ENCODE results near the gene ZNF573. TPM values are rescaled to one million over a fixed set of nuclear protein-coding genes. Genes with fewer than 3 reads are reported as not detected.

The ZNF573 gene
- total RNA-seq, 4 donors from 2014 or later = 5.8 to 12.1 (median 7.6) TPM

DNA sequence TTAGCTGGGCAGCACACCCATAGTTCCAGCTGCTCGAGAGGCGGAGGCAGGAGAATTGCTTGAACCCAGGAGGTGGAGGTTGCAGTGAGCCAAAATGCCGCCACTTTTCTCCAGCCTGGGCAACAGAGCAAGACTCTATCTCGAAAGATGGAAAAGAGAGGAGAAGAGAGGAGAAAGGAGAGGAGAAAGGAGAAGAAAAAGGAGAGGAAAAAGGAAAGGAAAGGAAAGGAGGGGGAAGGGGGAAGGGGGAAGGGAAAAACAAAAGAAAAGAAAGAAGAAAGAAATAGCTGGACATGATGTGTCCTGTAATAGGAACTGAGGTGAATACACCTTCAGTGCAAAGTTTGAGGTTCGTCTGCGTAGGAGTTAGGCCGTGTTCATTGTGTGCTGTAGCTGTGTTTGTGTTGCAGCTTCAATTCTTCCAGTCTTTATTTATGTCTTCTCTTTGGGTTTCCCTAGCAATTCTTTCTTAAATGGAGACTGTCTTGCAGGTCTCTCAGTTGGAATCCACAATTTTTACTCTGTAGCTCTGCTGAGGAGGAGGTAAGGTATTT lies 73.3 kb downstream of the ZNF573 start:
- Histone ChIP-seq H3K27ac (replicated peaks in 1 of 4) (no peak overlapping the region), H3K4me3 (no peak overlapping the region), H3K36me3 (peaks cover 36 to 86% (median 49%) of the 10 kb centered on the region in 4 donors), H3K4me1 (no peaks in the 10 kb centered on the region), H3K27me3 (no peaks in the 10 kb centered on the region), H3K9me3 (no peaks in the 10 kb centered on the region)
- intact Hi-C loops (cut with DNase I) = no loop called here
- TF ChIP-seq POLR2AphosphoS5 (IDR thresholded peaks at IDR 0.05) (no peak), EP300 (IDR thresholded peaks at IDR 0.05) (no peak), POLR2A (IDR thresholded peaks at IDR 0.05; ENCODE audit: low read depth) (no peak)
- TF ChIP-seq, protein P1, sequence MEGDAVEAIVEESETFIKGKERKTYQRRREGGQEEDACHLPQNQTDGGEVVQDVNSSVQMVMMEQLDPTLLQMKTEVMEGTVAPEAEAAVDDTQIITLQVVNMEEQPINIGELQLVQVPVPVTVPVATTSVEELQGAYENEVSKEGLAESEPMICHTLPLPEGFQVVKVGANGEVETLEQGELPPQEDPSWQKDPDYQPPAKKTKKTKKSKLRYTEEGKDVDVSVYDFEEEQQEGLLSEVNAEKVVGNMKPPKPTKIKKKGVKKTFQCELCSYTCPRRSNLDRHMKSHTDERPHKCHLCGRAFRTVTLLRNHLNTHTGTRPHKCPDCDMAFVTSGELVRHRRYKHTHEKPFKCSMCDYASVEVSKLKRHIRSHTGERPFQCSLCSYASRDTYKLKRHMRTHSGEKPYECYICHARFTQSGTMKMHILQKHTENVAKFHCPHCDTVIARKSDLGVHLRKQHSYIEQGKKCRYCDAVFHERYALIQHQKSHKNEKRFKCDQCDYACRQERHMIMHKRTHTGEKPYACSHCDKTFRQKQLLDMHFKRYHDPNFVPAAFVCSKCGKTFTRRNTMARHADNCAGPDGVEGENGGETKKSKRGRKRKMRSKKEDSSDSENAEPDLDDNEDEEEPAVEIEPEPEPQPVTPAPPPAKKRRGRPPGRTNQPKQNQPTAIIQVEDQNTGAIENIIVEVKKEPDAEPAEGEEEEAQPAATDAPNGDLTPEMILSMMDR (IDR thresholded peaks at IDR 0.05) = no peak
- WGBS = 88% methylated on average over 7 of the region's 7 CpGs
- DNase-seq (ENCODE audit: extremely low spot score) = no peak

DNA sequence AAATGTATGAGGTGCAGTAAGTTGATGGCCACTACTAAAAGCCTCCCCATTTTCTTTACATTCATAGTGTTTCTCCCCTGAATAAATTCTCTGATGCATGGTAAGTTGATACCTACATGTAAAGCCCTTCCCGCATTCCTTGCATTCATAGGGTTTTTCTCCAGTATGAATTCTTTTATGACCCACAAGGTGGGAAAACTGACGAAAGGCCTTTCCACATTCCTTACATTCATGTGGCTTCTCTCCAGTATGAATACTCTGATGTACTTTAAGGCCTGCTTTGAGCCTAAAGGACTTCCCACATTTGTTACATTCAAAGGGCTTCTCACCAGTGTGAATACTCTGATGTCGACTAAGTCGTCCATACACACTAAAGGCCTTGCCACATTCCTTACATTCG lies 80.3 kb downstream of the ZNF573 start:
- no peaks in the 10 kb centered on the region for H3K27me3 ChIP-seq
- TF ChIP-seq, protein P1 (IDR thresholded peaks at IDR 0.05) = no peak
- TF ChIP-seq POLR2A (IDR thresholded peaks at IDR 0.05; ENCODE audit: low read depth) (no peak), POLR2AphosphoS5 (IDR thresholded peaks at IDR 0.05) (no peak), EP300 (IDR thresholded peaks at IDR 0.05) (no peak)
- intact Hi-C loops (cut with DNase I) = no loop called here
- peaks cover 0 to 15% (median 0%) of the 10 kb centered on the region in 4 donors for H3K9me3 ChIP-seq
- no peak for DNase-seq (ENCODE audit: extremely low spot score)
- no peaks in the 10 kb centered on the region for H3K4me1 ChIP-seq
- 93% methylated on average over 5 of the region's 5 CpGs for WGBS
- no peak overlapping the region for H3K4me3 ChIP-seq
- peaks cover 30 to 61% (median 39%) of the 10 kb centered on the region in 4 donors for H3K36me3 ChIP-seq
- H3K27ac ChIP-seq (replicated peaks in 1 of 4) = no peak overlapping the region

DNA sequence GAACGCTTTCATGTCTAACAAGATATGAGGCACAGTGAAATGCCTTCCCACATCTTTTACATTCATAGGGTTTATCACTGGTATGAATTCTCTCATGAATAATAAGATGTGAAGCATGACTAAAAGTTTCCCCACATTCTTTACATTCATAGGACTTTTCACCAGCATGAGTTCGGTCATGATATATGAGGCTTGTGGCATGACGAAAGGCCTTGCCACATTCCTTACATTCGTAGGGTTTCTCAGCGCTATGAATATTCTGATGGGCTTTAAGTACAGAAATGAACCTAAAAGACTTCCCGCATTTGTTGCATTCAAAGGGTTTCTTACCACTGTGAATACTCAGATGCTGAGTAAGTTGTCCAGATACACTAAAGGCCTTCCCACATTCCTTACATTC lies 81.2 kb downstream of the ZNF573 start:
- peaks cover 22 to 52% (median 36%) of the 10 kb centered on the region in 4 donors for H3K36me3 ChIP-seq

DNA sequence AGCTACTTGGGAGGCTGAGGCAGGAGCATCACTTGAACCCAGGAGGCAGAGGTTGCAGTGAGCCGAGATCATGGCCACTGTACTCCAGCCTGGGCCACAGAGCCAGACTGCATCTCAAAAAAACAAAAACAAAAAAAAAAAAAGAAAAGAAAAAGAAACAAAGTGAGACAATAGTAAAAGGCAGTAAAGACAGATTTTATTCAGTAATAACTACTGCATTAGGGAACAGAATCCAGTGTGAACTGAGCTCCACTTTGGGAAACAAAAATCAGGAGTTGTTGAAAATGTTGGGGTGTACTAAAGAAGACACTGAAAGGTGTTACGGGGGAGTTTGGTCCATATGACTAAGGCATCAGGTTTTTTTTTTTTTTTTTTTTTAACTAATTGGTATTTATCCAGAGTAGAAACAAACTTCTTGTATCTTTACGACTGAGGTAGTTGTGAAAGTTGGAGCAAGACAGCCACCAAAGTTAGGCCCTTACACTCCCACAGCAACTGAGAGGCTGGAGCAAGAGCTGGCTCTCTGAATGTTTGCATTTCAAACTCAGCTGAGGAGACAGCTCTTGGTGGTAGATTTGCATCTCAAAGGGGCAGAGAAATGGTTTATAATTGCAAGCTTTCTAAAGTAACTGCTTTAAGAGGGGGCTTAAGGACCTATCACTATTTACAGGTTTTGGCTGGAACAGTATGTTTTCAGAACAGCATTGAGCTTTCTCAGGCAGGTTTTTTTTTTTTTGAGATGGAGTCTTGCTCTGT lies 84.1 kb downstream of the ZNF573 start:
- TF ChIP-seq POLR2A (IDR thresholded peaks at IDR 0.05; ENCODE audit: low read depth) = no peak
- TF ChIP-seq EP300 (IDR thresholded peaks at IDR 0.05) = no peak
- 79% methylated on average over 3 of the region's 3 CpGs for WGBS
- DNase-seq (ENCODE audit: extremely low spot score) = no peak
- Histone ChIP-seq H3K4me3 (no peak overlapping the region), H3K27ac (replicated peaks in 1 of 4) (no peak overlapping the region), H3K4me1 (peaks cover 10 to 21% (median 15%) of the 10 kb centered on the region in 4 donors), H3K27me3 (no peaks in the 10 kb centered on the region), H3K9me3 (peaks cover 0 to 15% (median 0%) of the 10 kb centered on the region in 4 donors), H3K36me3 (peaks cover 14 to 37% (median 36%) of the 10 kb centered on the region in 4 donors)
- intact Hi-C loops (cut with DNase I) = no loop called here

More for the DNA sequence above, 81.2 kb downstream of the ZNF573 start:
- H3K4me3 ChIP-seq = no peak overlapping the region
- H3K4me1 ChIP-seq = no peaks in the 10 kb centered on the region
- DNase-seq (ENCODE audit: extremely low spot score) = no peak
- H3K27me3 ChIP-seq = no peaks in the 10 kb centered on the region
- 92% methylated on average over 6 of the region's 6 CpGs for WGBS
- TF ChIP-seq POLR2A (IDR thresholded peaks at IDR 0.05; ENCODE audit: low read depth) = no peak
- TF ChIP-seq, protein P1 (IDR thresholded peaks at IDR 0.05) = no peak
- no peak for TF ChIP-seq POLR2AphosphoS5 (IDR thresholded peaks at IDR 0.05)
- TF ChIP-seq EP300 (IDR thresholded peaks at IDR 0.05) = no peak
- H3K27ac ChIP-seq (replicated peaks in 1 of 4) = no peak overlapping the region
- intact Hi-C loops (cut with DNase I) = no loop called here
- H3K9me3 ChIP-seq = peaks cover 0 to 15% (median 0%) of the 10 kb centered on the region in 4 donors

DNA sequence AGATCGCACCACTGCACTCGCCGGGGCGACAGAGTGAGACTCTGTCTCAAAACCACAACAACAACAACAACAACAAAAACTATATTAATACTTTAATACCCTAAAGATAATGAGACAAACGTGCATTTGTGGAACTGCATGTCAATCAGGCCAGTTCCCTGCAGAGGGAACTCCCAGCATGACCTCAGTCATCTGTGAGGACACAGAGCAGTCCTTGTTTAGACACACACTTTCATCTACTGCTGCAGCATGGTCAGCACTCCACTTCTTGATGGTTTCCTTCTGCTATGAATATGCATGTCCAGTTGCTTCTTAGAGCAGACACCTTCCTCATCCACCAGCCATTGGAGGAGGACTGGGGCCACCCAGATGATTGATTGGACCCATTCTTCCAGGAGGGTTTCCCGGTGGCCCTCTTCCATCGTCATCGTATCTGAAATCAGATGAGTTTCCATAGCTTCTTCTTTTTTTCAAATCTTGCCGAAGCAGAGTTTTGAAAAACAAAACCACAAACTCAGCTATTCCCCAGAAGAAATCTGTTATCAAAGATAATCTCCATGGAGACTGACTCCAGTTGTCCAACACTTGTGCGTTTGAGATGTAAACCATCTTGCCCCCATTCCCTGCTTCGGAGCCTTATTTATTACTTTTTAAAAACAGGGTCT lies 86.3 kb downstream of the ZNF573 start:
- Histone ChIP-seq H3K27me3 (no peaks in the 10 kb centered on the region), H3K4me1 (peaks cover 10 to 21% (median 17%) of the 10 kb centered on the region in 4 donors), H3K27ac (replicated peaks in 1 of 4) (no peak overlapping the region), H3K36me3 (peaks cover 0 to 23% (median 20%) of the 10 kb centered on the region in 4 donors), H3K4me3 (peak overlapping the region; percentile 57 to 82 (median 72)), H3K9me3 (peaks cover 0 to 5% (median 0%) of the 10 kb centered on the region in 4 donors)
- 77% methylated on average over 11 of the region's 11 CpGs for WGBS
- no peak for TF ChIP-seq POLR2A (IDR thresholded peaks at IDR 0.05; ENCODE audit: low read depth)
- TF ChIP-seq EP300 (IDR thresholded peaks at IDR 0.05) = no peak
- TF ChIP-seq, protein P1 (IDR thresholded peaks at IDR 0.05) = no peak
- TF ChIP-seq POLR2AphosphoS5 (IDR thresholded peaks at IDR 0.05) = no peak
- intact Hi-C loops (cut with DNase I) = loop anchor here (5.0 kb wide), 1 partner anchor 36 kb away; the partner anchor contains the start of gene ZFP30
- DNase-seq (ENCODE audit: extremely low spot score) = no peak
